C1 segment of cervical spinal cord (tissue), 14 donors: Measurements from ENCODE around the gene TMEM235.

ENCODE experiments used
- DNase-seq, 14 donors: peaks; one replicate each; lab custom pipeline; 2025; lab: John Stamatoyannopoulos, UW

TMEM235 gene

DNA sequence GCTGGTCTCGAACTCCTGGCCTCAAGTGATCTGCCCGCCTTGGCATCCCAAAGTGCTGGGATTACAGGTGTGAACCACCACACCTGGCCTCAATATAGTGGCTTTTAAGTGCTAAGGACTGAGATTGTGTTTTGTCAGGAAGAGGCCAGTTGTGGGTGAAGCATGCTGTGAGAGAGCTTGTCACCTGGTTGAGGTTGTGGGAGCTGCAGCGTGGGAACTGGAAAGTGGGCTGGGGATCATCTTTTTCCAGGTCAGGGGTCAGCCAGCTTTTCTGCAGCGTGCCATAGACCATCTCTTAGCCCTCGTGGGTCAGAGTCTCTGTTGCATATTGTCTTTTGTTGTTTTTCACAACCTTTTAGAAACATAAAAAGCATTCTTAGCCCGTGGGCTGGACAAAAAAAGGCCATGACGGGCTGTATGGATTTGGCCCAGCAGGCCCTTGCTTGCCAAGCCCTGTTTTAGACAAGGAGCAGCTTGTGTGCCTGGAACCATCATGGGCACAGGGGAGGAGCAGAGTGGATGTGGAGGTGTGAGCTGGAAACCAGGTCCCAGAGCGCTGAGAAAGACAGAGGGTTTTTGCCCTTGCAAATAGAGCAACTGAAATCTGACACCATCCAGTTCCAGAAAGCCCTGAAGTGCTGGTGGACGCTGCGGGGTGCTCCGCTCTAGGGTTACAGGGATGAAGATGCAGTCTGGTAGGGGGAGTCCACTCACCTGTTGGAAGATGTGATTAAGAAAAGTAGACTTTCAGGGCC lies 11.9 kb upstream of the TMEM235 start:
- no peak for DNase-seq

GRCh38 chr17:78223061-78223460 lies 8.4 kb upstream of the TMEM235 start:
- no peak for DNase-seq

- DNase-seq: peak in 1 of 14 donors; percentile 37
Measured at GRCh38 chr17:78223765-78224164, 7.7 kb upstream of the TMEM235 start.

DNA sequence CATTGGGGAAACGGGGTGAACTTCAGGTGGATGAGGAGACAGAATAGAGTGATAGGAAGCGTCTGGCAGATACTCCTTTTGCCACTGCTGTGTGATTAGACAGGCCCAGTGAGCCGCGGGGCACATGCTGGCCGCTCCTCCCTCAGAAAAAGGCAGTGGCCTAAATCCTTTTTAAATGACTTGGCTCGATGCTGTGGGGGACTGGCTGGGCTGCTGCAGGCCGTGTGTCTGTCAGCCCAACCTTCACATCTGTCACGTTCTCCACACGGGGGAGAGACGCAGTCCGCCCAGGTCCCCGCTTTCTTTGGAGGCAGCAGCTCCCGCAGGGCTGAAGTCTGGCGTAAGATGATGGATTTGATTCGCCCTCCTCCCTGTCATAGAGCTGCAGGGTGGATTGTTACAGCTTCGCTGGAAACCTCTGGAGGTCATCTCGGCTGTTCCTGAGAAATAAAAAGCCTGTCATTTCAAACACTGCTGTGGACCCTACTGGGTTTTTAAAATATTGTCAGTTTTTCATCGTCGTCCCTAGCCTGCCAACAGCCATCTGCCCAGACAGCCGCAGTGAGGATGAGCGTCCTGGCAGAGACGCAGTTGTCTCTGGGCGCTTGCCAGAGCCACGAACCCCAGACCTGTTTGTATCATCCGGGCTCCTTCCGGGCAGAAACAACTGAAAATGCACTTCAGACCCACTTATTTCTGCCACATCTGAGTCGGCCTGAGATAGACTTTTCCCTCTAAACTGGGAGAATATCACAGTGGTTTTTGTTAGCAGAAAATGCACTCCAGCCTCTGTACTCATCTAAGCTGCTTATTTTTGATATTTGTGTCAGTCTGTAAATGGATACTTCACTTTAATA lies 7.0 kb upstream of the TMEM235 start:
- peak in 9 of 14 donors; percentile 27 to 89 (median 66) for DNase-seq

GRCh38 chr17:78225088-78225865 lies 6.2 kb upstream of the TMEM235 start:
- DNase-seq: peak in 3 of 14 donors; percentile 13 to 55 (median 21)

GRCh38 chr17:78226055-78226758 lies 5.2 kb upstream of the TMEM235 start:
- DNase-seq: no peak

DNA sequence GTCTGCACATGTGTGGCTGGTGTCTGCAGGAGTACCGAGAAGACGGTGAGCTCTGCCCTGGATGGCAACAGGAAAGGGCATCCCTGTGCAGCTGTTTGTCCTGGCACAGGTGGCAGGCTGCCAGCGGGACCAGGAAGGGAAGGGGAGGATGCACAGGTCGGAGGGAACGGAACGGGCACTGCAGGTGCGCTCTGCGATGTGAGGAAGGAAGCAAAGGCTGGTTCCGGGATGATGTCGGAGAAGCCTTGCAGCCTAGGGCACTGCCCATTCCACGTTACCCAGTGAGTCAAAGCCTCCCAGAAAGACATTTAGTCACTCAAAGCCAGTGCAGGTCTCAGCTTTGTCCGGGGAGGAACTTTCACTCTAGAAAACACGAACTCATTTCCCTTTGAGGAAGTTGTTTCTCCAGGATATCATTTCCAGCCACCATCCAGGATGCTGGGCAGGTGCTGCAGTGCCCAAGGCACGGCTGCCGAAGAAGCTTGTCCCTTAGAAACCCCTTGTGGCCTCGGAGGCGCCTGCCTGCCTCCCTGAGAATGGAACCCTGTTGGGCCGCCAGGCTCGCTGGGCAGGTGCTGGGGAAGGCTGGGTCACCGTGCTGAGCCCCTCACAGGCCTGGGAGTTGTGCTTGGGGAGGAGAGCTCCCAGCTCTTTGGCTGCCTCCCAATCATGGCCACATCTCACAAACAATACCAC lies 4.5 kb upstream of the TMEM235 start:
- DNase-seq: no peak

DNA sequence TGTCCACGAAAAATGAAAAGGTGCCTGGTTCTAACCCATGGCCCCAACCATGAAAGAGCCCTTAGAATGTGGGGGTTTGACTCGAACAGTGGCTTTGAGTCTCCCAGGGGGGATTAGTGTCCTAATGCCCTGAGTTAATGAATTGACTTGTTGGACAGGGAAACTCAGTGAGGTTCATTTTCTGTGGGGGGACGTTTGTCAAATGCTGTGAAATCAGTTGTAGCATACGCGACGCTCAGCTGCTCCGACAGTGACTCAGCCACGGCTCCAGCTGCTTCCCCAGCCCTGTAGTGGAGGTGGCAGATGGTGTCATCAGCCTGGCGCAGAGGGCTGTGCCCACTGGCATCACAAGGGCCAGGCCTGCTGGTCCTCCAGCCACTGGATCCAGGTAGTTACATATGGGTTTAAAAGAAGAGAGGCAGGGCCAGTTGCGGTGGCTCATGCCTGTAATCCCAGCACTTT lies 3.9 kb upstream of the TMEM235 start:
- peak in 6 of 14 donors; percentile 15 to 62 (median 28) for DNase-seq

- DNase-seq: no peak
Measured at GRCh38 chr17:78228176-78228575, 3.3 kb upstream of the TMEM235 start.

GRCh38 chr17:78230252-78230962 lies 1.0 kb upstream of the TMEM235 start:
- DNase-seq: no peak

DNA sequence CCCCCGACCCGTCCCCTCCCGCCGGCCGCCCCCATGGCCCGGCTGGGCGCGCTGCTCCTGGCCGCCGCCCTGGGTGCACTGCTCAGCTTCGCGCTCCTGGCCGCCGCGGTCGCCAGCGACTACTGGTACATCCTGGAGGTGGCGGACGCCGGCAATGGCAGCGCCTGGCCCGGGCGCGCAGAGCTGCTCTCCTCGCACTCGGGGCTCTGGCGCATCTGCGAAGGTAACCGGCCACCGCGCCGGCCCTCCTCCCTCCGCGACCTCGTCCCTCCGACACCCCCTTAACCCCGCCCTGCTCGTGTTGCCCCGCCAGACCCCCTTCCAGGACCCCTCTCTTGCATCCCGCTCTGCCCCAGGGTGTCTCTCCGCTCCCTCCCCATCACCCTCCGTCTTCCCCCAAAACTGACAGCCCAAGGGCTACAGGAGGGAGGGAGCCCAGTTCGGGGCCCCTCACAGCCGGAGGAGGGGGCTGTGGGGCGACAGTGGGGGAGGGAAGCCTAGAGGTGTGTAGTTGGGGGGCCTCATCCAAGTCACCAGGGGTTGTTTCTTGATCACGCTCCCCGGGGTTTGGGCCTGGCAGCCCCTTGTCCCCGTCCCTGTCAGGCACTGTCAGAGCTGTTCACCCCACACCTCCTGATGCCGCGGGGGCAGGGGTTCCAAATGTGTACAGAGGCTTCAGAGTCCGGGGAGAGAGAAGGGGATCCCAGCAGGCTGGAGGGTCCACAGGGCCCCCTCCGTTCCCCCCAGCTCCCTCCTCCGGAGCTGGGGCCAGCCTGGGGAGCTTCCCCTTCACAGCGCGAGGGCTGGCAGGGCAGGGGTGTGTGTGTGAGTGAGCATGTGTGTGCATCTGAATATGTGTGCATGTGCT lies 794 bp downstream of the TMEM235 start:
- DNase-seq: peak in 2 of 14 donors; percentile 37 to 57

DNA sequence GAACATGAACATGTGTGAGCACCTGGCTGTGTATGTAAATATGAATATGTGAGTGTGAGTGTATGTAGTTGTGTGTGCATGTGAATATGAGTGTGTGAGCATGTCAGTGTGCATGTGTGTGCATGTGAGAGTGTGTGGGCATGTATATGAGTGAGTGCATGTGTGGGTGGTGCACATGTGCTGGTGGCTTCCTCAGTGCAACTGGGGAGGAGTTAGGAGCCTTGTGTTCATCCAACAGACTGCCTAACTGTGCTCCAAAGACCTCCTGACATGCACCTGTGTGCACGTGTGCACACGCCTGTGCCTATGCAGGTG lies 1.4 kb downstream of the TMEM235 start:
- no peak for DNase-seq

DNA sequence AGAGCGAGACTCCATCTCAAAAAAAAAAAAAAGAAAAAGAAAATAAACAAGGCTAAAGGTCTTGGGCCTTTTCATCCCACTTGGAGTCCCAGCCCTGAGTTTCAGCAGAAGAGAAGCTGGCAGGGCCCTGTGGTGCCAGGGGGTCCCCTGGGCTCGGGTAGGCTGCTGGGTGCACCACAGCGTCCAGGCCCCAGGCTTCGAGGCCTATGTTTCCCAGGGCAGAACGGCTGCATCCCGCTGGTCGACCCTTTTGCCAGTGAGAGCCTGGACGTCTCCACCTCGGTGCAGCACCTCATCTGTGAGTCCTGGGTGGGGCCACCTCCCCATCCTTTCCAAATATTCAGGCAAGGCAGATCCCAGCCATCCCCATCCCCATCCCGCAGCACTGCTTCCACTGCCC lies 2.2 kb downstream of the TMEM235 start:
- no peak for DNase-seq

DNA sequence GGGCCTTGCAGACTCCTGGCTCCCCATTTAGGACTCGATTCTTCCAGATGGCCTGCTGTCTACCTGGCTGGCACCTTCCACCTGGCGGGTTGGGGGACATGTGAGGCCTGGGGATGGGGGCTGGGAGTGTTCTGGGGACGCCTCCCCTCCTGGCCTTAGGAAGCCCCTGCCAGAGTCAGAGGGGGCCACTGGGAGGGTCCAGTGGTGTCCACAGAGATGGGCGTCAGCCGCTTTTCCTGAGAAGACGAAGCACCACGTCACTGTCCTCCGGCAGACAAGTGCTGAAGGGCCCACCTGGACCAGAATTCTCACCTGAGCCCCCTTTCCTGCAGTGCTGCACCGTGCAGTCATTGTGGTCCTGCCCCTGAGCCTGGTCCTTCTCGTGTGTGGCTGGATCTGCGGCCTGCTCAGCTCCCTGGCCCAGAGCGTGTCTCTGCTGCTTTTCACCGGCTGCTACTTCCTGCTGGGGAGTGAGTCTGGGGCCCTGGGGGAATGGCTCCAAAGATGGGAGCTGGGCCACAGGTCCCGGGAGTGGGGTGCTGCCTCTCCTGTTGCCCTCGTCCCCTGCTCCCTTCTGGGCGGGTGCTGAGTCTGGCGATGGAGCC lies 2.9 kb downstream of the TMEM235 start:
- DNase-seq: peak in 1 of 14 donors; percentile 26

DNA sequence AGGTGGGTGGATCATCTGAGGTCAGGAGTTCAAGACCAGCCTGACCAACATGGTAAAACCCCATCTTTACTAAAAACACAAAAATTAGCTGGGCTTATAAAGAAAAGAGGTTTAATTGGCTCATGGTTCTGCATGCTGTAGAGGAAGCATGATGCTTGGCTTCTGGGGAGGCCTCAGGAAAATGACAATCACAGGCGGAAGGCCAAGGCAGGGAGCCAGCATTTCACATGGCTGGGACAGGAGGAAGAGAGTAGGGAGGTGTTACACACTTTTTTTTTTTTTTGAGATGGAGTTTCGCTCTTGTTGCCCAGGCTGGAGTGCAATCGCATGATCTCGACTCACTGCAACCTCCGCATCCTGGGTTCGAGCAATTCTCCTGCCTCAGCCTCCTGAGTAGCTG lies 3.6 kb downstream of the TMEM235 start:
- DNase-seq: peak in 8 of 14 donors; percentile 15 to 64 (median 32)

DNA sequence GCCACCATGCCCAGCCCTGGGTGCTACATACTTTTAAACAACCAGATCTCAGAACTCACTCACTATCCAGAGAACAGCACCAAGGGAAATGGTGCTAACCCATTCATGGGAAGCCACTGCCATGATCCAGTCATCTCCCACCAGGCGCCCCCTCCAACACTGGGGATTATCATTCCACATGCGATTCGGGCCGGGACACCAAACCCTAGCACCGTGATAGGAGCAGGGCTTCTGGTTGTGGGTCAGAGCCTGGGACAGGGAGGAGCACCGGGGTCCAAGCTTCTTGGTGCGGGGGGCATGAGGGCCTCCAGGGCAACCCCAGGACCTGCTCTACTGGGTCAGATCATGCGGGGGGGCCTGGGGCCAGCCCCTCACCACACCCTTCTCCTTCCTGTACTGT lies 4.5 kb downstream of the TMEM235 start:
- no peak for DNase-seq

- DNase-seq: no peak
Measured at GRCh38 chr17:78236362-78237127, 5.1 kb downstream of the TMEM235 start.
